M059J (cell line): ENCODE results near the gene KMT5B. TPM values are rescaled to one million over a fixed set of nuclear protein-coding genes. Genes with fewer than 3 reads are reported as not detected.

Source experiments
- DNase-seq: peaks from one replicate; pipeline ENCODE4 v3.0.0-alpha.2; 2012; ENCODE audit warnings: low read depth
- total RNA-seq: library from RNA; depleted of rRNA; stranded (reverse); fragments of >200 nt; shearing (Covaris generic); gene quantifications from 2 replicates; pipeline ENCODE4 v1.2.3, GENCODE V29; 2014

Gene KMT5B
- total RNA-seq, 1 experiment from 2014 or later, result 28.6 TPM

DNA sequence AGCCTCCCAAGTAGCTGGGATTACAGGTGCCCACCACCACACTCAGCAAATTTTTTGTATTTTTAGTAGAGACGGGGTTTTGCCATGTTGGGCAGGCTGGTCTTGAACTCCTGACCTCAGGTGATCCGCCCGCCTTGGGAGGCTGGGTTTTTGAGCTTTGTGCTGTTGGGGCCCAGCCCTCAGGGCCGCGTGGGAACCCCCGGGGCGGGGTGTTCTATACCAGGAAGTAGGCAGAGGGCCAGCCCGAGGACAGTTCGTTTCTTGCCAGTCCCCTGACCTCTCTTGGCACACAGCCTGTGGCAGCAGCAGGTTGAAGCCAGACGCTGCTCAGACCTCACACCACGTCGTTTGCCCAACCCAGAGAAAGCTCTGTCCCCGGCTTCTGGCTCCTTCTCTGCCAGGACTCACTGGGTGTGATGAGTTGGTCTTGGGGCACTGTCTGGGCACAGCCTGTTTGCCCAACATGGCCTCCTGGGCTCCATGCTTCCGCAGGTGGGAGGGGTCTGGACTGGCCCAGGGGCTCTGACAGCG lies 67.0 kb downstream of the KMT5B start:
- DNase-seq, result peak; percentile 80

DNA sequence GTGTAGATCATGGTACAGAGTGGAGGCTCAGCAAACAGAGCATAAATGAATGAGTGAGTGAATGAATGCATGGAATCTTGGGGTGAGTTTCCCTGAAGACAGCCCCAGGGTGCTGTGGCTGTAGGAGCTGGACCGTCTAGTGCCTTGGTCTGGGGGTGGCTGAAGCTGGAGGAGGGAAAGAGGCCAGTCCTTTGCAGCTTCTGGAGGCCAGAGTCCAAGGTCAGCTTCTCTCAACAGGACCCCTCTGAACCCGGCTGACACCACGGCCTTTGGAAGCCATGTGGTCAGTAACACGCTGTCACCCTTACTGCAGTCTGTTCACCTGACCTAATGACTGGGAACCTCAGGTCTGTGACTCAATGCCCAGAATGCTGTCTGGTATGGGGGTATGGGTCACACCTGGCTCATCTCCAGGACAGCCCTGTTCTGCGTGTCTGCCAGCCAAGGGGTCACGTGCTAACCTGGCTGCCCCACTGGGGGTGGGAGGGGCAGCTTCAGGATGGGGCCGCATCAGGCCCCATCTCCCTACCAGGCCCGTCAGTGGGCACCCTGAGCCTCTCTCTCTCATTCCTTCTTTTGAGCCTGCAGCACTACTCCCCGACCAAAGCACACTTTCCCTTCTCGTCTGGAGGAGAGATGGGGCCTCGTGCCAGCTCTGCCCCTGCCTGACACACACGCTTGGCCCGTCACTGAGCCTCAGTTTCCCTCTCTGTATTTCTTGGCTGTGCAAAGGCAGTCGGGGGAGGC lies 67.8 kb downstream of the KMT5B start:
- DNase-seq, result peak; percentile 83

DNA sequence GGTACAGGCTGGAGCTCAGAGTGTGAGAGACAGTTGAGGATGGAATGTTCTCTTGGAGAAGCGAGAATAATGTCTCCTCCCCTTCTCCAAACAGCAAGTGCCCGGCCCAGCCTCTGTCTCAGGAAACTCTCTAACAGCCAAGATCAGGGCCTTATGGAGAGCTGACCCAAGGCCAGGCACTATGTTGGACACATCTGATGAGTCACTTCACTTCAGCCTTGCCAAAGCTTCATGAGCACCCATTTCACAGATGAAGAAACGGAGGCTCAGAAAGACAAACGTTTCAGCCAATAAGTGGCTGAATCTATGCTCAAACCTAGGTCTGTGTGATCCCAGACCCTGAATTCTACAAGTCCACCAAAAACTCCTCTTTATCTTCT lies 69.8 kb downstream of the KMT5B start:
- no peak for DNase-seq

DNA sequence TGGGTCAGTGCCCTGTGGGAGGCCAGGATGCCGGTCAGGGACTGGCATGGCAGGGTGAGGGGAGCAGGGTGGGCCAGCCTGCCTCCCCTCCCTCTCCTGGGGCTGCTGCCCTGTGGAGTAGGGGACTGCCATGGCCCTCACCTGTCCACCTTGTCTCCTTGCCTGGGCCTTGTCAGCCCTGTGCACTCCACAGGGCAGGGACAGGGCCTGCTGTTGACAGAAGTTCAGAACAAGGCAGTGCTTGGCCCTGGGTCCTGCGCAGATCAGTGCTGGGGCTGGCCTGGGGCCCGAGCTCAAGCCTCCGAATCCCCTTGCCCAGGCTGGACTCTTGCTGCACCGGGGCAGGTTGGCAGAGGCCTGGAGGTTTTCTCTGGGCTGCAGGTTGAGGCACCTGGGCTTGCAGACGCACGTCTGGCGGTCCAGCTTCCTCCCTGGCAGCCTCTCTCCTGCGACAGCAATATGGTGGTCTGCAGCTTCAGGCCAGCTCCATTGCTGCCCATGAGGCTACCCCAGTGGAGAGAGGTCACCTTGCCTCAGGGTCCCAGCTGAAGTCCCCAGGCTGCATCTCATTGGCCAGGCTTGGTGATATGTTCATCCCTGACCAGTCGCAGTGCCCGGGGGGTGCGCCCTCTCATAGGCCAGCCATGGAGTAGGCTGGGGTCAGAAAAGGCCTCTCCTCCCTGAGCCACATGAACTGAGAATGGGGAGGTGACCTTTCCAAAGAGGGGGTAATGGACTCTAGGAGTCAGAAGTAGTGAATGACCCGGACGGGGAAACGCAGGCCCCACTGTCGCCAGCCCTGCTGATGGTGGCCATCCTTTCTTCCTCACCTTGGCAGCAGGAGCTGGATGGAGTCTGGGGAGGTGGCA lies 70.4 kb downstream of the KMT5B start:
- DNase-seq, result no peak

DNA sequence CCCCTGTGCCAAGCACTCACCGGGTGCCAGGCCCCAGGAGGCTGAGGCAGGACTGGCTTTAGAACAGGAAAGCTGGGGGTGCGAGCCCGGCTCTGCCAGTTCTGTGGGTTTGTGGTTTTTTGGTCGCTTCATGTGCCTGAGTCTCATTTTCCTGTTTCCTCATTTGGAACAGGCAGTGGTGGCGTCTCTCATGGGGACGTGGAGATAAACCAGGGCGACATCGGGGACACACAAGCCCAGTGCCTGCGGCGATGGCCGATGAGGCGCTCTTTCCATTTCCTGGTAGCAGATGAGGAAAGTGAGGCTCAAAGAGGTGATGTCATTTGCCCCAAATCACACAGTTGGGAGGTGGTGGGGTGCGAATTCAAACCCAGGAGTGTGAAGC lies 71.1 kb downstream of the KMT5B start:
- peak; percentile 80 for DNase-seq

DNA sequence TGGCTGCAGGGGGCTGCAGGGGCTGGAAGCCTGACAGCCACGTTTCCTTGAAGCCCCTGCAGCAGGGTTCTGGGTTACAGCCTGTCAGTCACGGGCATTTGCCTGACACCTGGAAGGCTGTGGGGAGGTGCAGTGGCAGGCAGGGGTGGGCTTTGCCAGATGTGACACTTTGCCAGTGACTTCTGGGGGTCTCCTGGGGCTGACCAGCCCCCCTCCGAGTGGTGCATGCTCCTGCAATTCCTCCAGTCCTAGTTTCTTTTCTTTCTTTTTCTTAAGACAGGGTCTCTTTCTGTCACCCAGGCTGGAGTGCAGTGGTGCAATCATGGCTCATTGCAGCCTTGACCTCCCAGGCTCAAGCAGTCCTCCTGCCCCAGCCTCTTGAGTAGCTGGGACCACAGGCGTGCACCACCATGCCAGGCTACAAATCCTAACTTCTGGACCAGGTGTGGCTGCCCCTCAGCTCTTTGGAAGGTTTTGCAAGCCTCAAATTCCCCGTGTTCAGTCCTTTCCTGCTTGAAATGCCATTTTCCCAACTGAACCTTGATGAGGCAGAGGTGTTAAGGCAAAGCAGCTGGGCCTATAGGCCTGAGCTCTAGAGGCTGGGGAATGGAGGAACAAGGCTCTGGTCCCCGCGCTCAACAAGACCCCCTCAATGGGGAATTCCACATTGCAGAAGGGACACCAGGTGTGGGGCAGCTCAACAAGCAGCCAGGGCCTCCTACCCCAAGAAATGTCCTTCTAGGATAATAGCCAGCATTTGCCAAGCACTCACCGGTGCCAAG lies 71.7 kb downstream of the KMT5B start:
- no peak for DNase-seq

DNA sequence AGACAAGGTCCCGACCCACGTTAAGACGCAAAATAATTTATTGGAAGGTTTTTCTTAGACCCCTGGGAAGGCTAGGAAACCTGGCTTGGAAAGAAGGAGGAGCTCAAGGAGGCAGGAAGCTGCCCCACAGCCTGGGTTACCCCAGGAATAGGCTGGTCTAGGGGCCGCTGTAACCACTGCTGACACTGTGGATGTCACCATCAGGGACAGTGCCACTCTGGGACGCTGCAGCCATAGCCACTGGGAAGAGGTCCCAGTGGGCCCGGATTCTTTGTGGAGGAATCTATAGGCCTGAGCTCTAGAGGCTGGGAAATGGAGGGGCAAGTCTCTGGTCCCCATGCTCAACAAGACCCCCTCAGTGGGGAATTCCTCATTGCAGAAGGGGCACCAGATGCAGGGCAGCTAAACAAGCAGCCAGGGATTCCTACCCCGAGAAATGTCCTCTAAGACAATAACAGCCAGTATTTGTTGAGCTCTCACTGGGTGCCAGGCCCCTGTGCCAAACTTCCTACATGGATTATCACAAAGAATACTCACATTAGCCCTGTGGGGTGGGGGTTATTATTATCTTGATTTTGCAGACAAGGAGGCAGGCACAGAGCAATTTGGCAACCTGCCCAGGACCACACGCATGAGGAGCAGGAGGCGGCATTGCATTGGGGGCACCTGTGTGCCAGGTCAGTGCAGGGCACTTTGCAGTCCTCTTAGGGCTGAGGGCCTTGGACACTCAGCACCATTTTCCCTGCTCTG lies 72.4 kb downstream of the KMT5B start:
- no peak for DNase-seq

DNA sequence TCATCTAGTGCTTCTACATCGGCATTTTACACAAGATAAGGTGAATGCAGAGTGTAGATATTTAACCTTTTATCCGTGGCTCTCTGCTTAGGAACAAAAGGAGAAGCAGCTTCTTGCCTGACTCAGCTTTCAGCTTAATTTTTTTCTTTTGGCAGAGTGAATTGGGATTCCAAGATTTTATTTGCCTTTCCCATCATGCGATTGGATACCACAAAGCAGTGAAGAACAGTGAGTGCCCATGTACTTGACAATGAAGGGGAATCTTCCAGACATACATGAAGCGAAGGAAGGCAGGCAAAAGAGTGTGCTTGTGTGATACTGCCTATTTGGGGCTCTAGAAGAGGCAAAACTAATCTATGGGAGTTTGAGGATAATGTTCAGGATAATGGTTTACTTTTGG lies 74.9 kb downstream of the KMT5B start:
- no peak for DNase-seq

DNA sequence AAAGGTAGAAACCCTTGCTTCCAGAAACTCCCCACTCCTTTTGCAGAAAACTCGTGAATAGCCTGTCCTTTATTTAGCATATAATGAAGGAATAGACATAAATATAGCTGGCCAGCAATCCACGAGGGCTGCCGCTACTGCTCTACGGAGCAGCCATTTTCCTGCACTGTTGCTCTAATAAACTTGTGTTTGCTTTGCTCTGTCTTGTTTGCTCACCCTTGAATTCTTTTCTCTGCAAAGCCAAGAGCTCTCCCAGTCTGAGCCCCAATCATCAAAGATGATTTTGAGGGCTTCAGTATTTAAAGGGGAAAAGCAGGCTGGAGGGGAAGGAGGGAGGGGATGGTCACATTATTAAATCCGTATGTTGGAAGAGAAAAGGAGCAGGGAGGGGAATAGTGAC lies 75.3 kb downstream of the KMT5B start:
- no peak for DNase-seq

DNA sequence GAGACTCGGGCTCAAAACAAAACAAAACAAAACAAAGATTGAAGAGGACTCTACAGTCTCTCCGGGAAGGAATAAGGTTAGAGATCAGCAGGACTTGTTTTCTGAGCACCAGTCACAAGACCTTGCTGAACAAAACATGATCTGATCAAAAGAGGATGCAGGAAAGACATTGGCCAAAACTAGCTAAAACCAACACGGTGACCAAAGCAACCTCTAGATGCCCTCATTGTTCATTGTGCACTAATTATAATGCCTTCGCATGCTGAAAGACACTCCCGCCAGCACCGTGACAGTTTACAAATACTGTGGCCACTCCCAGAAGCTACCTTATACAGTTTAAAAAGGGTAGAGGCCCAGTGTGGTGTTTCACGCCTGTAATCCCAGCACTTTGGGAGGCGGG lies 76.2 kb downstream of the KMT5B start:
- no peak for DNase-seq

DNA sequence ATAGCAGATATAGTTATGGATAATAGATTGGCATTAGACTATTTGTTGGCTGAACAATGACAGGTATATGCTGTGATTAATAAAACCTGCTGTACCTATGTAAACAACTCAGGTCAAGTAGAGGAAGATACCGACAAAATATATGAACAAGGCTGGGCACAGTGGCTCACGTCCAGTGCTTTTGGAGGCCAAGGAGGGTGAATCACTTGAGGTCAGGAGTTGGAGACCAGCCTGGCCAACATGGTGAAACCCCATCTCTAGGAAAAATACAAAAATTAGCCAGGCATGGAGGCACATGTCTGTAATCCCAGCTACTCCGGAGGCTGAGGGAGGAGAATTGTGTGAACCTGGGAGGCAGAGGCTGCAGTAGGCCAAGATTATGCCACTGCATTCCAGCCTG lies 77.9 kb downstream of the KMT5B start:
- peak; percentile 27 for DNase-seq

DNA sequence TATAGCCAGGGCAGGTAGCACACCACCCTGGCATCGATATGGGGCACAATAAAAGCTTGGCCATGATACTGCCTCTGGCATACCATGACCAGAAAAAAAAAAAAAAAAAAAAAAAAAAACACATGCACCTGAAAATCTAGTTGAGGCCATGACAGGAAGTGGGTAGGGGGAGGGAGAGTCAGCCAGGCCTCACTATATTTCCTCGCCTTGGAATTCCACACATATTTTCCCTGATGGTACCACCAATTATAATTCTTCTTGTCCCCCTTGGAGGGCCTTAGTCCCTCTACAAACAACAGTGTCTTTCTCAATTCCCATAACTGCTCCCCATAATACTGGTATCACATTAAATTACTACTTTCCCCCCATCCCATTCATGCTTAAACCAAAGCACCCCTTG lies 79.3 kb downstream of the KMT5B start:
- DNase-seq, result no peak

DNA sequence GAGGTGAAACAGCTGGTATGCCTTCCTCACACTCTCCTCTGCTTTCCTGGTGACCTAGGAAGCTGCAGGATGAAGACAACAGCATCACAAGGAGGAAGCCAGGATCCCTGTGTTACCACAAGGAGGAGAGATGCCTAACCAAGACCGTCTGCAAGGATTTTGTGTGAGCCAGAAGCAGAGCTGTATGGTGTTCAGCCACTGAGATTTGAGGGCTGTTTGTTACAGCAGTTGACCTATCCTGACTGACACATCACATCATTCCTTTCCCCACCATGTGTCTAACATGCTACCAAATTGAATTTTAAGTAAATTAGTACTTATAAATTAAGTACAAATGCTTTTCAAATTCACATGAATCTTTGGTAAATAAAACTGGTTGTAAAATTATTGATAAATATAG lies 83.0 kb downstream of the KMT5B start:
- DNase-seq, result no peak

DNA sequence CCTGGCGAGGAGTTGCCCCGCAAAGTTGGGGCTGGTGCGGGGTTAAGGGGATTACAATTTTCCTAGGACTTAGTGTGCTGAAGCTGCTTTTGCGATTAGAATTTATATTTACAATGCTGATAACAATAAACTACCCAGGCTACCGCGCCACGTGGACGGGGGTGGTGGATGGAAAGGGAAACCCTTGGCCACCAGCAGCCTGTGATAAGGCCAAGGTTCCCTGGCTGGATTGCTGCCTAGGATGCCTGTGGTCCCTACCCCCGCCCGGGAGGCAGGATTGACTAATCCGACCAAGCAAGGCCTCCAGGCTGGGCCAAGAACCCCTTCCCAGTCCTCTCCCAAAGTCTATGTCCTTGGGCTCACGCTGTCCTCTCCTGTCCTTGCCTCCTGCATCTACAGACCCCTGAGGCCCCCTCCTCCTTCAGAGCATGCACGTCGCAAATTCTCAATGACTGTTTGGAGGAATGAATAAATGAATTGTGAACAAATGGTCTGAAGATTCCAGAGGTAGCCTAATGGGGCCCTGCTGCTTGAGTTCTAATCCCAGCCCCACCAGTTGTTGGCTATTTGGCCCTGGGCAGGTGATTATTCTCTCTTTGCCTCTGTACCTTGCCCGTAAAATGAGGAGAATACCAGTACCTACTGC lies 84.3 kb downstream of the KMT5B start:
- DNase-seq, result peak; percentile 80

DNA sequence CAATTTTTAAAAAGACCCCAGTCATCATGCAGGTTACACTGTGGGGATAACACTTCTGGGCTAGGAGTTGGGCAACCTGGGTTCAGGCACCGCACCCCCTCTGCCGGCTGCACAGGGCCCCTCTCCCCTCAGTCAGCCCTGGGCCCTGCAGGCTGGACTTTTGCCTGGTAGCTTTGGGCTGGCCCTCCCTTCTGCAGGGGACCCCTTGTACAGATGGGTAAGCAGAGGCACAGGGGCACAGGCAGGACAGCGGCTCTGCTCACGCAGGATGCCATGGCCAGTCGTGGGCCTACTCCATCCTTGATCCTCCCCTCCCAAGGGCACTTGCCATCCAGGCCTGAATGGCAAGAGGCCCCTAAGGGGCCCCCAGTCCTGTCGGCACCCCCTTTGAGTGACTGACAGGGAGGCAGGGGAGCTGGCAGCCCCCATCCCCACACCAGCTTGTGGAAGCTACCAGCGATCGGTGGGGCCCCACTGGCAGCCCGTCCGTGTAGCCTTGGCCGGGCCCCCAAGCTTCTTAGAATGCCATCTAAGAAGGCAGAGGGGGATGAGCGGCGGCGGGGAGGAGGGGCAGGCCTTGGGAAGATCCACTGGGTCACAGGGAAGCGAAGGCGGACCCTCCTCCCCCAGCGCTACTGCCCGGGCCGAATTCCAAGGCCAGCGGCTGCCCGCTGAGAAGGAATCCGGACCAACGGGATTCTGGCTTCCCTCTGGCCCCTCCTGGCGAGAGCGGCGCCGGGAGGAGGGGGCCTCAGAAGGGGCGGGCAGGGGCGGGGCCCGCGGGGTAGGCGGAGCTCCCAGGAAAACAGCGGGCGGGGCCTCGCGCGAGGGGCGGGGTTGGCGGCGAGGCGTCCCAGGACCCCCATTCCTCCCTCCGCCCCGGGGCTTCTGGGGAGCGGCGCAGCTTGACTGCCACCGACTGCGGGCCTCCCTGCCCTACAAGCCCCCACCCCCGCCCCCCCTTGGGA lies 85.1 kb downstream of the KMT5B start:
- peak; percentile 38 for DNase-seq

DNA sequence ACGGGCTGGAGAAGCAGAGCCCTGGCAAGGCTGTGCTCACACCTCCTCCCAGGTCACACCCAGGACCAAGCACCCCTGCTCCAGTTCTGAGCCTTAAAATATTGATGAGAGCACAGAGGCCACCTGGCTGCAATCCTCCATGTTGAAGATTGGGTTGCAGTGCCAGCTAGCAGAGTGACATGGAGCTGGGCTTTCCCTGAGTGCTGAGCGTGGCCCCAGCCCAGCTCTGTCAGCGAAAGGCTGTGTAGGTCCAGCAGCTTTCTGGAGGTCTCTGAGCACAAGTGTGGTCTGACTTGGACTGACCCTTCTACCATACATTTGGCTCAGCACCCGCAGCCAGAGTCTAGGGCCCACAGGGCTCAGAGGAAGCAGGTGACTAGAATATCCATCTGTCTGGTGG lies 87.9 kb downstream of the KMT5B start:
- DNase-seq, result no peak

DNA sequence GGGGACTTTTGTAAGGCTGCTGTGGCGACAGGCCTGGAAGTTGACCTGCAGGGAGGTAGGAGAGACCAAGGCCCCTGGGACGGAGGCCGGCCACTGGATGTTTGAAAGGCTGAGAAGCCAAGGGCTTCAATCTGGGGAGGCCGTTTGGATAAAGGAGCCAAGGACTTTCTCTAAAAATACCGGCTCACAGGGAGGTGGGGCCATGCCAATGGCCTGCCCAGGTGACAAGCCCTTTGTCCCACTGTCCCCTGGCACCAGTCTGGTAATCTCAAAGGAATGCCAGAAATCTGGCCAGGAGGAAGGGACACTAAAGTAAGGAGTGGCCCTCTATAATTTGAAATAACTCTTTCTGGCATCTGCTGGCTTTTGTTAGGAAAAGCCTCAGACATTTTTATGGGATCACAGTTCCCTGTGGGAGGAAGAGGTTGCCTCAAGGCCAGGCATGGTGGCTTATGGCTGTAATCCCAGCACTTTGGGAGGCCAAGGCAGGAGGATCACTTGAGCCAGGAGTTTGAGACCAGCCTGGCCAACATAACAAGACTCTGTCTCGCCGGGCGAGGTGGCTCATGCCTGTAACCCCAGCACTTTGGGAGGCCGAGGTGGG lies 90.1 kb downstream of the KMT5B start:
- peak; percentile 53 for DNase-seq

DNA sequence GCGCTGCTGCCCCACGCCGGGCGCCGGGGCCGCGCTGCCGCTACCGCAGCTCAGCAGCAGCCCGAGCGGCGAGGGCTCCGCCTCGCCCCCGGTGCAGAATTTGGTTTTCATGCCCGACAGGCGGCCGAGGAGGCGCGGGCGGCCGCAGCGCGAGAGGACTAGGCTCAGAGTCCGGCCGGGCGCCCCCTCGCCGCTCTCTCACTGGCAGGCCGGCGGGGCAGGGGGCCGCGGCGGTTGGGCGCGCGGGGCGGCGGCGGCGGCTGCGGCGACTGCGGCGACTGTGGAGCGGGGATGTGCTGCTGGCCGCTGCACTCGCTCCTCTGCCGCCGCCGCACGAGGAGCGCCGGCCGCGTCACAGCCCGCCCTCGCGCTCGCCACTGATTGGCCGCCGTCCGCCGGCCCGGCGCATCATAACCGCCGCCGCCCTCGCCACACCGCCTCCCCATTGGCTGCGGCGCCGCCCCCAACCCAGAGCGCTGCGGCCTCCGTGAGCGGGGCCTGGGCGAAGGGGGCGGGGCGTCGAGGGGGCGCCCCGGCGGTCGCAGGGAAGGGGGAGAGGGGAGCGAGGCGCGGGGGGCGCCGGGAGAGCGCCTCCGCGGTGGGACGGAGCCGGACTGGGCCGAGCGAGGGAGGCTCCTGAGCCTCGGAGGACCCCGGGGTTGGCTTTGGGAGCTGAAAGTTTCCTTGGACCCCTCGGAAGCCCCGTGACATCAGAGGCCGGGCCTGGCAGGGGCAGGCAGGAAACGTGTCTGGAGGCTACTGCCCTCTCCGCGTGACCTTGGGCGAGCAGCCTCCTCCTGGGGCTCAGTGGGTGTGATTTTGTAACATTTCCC lies 91.8 kb downstream of the KMT5B start, which contains the start of gene CHKA:
Gene CHKA, minus strand, starts transcription at position 322 of the 833 bp plus-strand sequence. Its CDS starts 211 bp downstream, at position 111.
- DNase-seq, result peak; percentile 86
